Measurements from ENCODE around the gene PRKAB1.
A peak's percentile ranks its signal among the peaks of the same experiment; 100 is the strongest.

Gene PRKAB1

GRCh38 chr12:119713551-119714031 is 45.7 kb downstream of the PRKAB1 start:
- DNase-seq (ENCODE audit: low spot score): no peak

- DNase-seq (ENCODE audit: low spot score): no peak
Measured at GRCh38 chr12:119714614-119715267, 46.8 kb downstream of the PRKAB1 start.

- no peak for DNase-seq (ENCODE audit: low spot score)
Measured at GRCh38 chr12:119715268-119715620, 47.3 kb downstream of the PRKAB1 start.

GRCh38 chr12:119718141-119718540 is 50.2 kb downstream of the PRKAB1 start:
- DNase-seq (ENCODE audit: low spot score): no peak

GRCh38 chr12:119720349-119720748 is 52.4 kb downstream of the PRKAB1 start:
- DNase-seq (ENCODE audit: low spot score): no peak

- DNase-seq (ENCODE audit: low spot score): no peak
Measured at GRCh38 chr12:119721306-119721705, 53.4 kb downstream of the PRKAB1 start.

GRCh38 chr12:119725523-119725922 is 57.6 kb downstream of the PRKAB1 start:
- DNase-seq (ENCODE audit: low spot score): peak; percentile 39

- no peak for DNase-seq (ENCODE audit: low spot score)
Measured at GRCh38 chr12:119727600-119728443, 59.9 kb downstream of the PRKAB1 start.

- DNase-seq (ENCODE audit: low spot score): peak; percentile 15
Measured at GRCh38 chr12:119728444-119728745, 60.5 kb downstream of the PRKAB1 start.

- DNase-seq (ENCODE audit: low spot score): no peak
Measured at GRCh38 chr12:119729871-119730270, 61.9 kb downstream of the PRKAB1 start.

- DNase-seq (ENCODE audit: low spot score): no peak
Measured at GRCh38 chr12:119730381-119730780, 62.4 kb downstream of the PRKAB1 start.
